CD4-positive, alpha-beta T cell (primary cell): Measurements from ENCODE around the gene C3orf33. TPM values are rescaled to one million over a fixed set of nuclear protein-coding genes. Genes with fewer than 3 reads are reported as not detected.

Experiments
- ATAC-seq: fragments of 200-7000 bp; cut with Tn5 transposase; one replicate; pipeline ENCODE4 v1.10.0; 2022; ENCODE audit warnings: mild to moderate bottlenecking; ENCODE audit not compliant: poor library complexity
- CTCF ChIA-PET: fragments of 350-600 bp; sonication (Branson Sonifier 250); formaldehyde crosslinking; loops from one replicate; lab custom pipeline; 2021; ENCODE audit warnings: antibody characterized with exemption, inconsistent platforms; lab: Charles Lee
- POLR2A ChIA-PET: fragments of 350-600 bp; sonication (Branson Sonifier 250); formaldehyde crosslinking; loops from one replicate; lab custom pipeline; 2021; ENCODE audit warnings: antibody characterized with exemption, inconsistent platforms; lab: Charles Lee
- DNase-seq, 14 experiments: peaks; one replicate each; pipeline ENCODE4 v3.0.0-alpha.2; 2013 to 2020; ENCODE audit warnings: mixed read lengths in 2 of 14
- H3K27ac ChIP-seq, 2 donors: one replicate each; pipeline versions ENCODE4 v1.5.1 to v1.7.0; 2013; ENCODE audit warnings: low read length in 2 of 2, low read depth in 1 of 2, mild to moderate bottlenecking in 1 of 2
- H3K27me3 ChIP-seq, 2 experiments: 1 replicate in 1 of 2; 2 replicates in 1 of 2; pipeline versions ENCODE4 v1.6.1 to v1.7.0; 2013; ENCODE audit warnings: low read length in 2 of 2, control low read depth in 1 of 2, mild to moderate bottlenecking in 1 of 2, moderate library complexity in 1 of 2; ENCODE audit not compliant: insufficient read depth in 2 of 2, control insufficient read depth in 1 of 2
- H3K36me3 ChIP-seq: one replicate; pipeline ENCODE4 v1.6.1; 2013; ENCODE audit warnings: low read length, control low read depth; ENCODE audit not compliant: insufficient read depth
- H3K4me1 ChIP-seq: one replicate; pipeline ENCODE4 v1.6.1; 2013; ENCODE audit warnings: low read length, control low read depth; ENCODE audit not compliant: insufficient read depth
- H3K4me3 ChIP-seq: one replicate; pipeline ENCODE4 v1.5.1; 2013; ENCODE audit warnings: mild to moderate bottlenecking, low read length, moderate library complexity
- H3K9me3 ChIP-seq, 2 experiments: 1 replicate in 1 of 2; 2 replicates in 1 of 2; pipeline versions ENCODE4 v1.6.1 to v1.7.0; 2013; ENCODE audit warnings: low read length in 2 of 2, mild to moderate bottlenecking in 2 of 2, control low read depth in 1 of 2, moderate library complexity in 1 of 2; ENCODE audit not compliant: control insufficient read depth in 1 of 2, insufficient read depth in 1 of 2
- H3K27ac Mint-ChIP-seq: one replicate; pipeline ENCODE4 v1.8.0; 2020; ENCODE audit warnings: mixed read lengths
- H3K27me3 Mint-ChIP-seq: one replicate; pipeline ENCODE4 v1.8.0; 2021; ENCODE audit warnings: mixed read lengths
- H3K36me3 Mint-ChIP-seq: one replicate; pipeline ENCODE4 v1.8.0; 2021; ENCODE audit warnings: low read depth, mixed read lengths
- H3K4me1 Mint-ChIP-seq: one replicate; pipeline ENCODE4 v1.8.0; 2021; ENCODE audit warnings: low read depth, mixed read lengths
- H3K4me3 Mint-ChIP-seq: one replicate; pipeline ENCODE4 v1.8.0; 2020; ENCODE audit warnings: mild to moderate bottlenecking, mixed read lengths
- H3K9me3 Mint-ChIP-seq: one replicate; pipeline ENCODE4 v1.8.0; 2020; ENCODE audit warnings: mixed read lengths
- intact Hi-C, 2 experiments: fragments of 100-400 bp; cut with DNase I in 1 of 2; cut with micrococcal nuclease in 1 of 2; formaldehyde crosslinking; loops; one replicate each; pipeline versions ENCODE4 v1.15.1 to v1.9.0; 2023 to 2025; cut with DNase I, micrococcal nuclease
- total RNA-seq, 174 experiments: library from RNA in 2 of 174; stranded (reverse) in 2 of 174; gene quantifications; one replicate each; pipeline ENCODE4 v1.2.3 and lab custom pipeline; 2021 to 2026
- TF ChIP-seq, protein P1 (sequence below): fragments of 200-600 bp; IDR thresholded peaks from one replicate; pipeline ENCODE4 v1.8.0; 2022; ENCODE audit warnings: antibody characterized with exemption, mild to moderate bottlenecking

C3orf33 gene
- total RNA-seq, 2 experiments from 2014 or later = 2.4 to 2.6 TPM

DNA sequence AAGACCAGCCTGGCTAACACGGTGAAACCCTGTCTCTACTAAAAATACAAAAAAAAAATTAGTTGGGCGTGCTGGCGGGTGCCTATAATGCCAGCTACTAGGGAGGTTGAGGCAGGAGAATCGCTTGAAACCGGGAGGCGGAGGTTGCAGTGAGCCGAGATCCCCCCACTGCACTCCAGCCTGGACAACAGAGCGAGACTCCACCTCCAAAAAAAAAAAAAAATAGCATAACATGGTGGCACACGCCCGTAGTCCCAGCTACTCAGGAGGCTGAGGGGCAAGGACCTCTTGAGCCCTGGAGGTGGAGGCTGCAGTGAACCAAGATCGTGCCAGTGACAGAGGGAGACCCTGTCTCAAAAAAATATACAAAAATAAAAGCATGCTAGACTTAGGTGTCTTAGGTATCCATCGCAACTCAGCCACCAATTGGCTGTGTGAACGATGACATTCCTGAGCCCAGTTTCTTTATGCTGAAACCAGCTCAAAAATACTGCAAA is 67.5 kb downstream of the C3orf33 start:
- TF ChIP-seq, protein P1, sequence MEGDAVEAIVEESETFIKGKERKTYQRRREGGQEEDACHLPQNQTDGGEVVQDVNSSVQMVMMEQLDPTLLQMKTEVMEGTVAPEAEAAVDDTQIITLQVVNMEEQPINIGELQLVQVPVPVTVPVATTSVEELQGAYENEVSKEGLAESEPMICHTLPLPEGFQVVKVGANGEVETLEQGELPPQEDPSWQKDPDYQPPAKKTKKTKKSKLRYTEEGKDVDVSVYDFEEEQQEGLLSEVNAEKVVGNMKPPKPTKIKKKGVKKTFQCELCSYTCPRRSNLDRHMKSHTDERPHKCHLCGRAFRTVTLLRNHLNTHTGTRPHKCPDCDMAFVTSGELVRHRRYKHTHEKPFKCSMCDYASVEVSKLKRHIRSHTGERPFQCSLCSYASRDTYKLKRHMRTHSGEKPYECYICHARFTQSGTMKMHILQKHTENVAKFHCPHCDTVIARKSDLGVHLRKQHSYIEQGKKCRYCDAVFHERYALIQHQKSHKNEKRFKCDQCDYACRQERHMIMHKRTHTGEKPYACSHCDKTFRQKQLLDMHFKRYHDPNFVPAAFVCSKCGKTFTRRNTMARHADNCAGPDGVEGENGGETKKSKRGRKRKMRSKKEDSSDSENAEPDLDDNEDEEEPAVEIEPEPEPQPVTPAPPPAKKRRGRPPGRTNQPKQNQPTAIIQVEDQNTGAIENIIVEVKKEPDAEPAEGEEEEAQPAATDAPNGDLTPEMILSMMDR = no peak
- ATAC-seq = no peak

DNA sequence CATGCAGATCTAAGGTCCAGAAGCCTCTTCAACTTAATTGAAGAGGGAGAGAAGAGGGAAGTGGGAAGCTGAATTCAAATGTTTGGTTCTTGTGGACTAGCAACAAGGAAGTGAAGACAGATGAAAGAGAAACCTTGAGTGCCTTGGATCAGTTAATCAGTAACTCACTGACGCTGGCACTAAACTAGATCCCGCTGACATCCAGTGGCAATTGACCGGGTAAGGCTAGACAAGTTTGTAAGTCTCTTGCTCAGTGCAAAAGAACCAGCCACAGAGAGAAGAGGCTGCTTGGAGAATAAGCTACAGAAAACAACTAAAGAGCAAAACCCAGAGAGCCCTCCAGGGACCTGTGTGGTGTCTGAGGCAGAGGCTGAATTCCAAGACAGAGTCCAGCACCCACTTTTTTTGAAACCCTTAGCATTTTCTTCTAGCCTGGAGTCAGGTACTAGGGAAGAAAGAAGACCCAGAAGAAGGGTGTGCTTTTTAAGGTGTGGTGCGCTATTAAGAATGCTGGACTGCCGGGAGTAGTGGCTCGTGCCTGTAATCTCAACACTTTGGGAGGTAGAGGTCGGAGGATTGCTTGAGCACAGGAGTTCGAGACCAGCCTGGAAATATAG is 68.1 kb downstream of the C3orf33 start:
- Mint-ChIP-seq H3K36me3 (no peaks in the 10 kb centered on the region), H3K9me3 (no peaks in the 10 kb centered on the region), H3K27me3 (peaks cover 53% of the 10 kb centered on the region), H3K4me1 (peaks cover 6% of the 10 kb centered on the region), H3K4me3 (no peak overlapping the region), H3K27ac (no peak overlapping the region)
- POLR2A ChIA-PET = interaction anchor here (0.6 kb wide), 1 partner anchor 1613 kb away, joined by 3 read pairs; no protein-coding TSS in a partner anchor
- Histone ChIP-seq H3K27me3 (peaks cover 8 to 23% of the 10 kb centered on the region in 2 experiments), H3K9me3 (no peaks in the 10 kb centered on the region), H3K27ac (no peak overlapping the region), H3K4me1 (no peaks in the 10 kb centered on the region), H3K4me3 (no peak overlapping the region), H3K36me3 (no peaks in the 10 kb centered on the region)
- TF ChIP-seq, protein P1 = no peak
- no peak for DNase-seq
- no peak for ATAC-seq
- intact Hi-C loops = no loop called here
- CTCF ChIA-PET = no interaction called here

More for the DNA sequence above, 67.5 kb downstream of the C3orf33 start:
- Mint-ChIP-seq H3K36me3 (no peaks in the 10 kb centered on the region), H3K9me3 (no peaks in the 10 kb centered on the region), H3K4me3 (no peak overlapping the region), H3K27ac (no peak overlapping the region), H3K27me3 (peaks cover 52% of the 10 kb centered on the region), H3K4me1 (peaks cover 9% of the 10 kb centered on the region)
- intact Hi-C loops = no loop called here
- Histone ChIP-seq H3K27ac (no peak overlapping the region), H3K27me3 (peaks cover 14 to 25% of the 10 kb centered on the region in 2 experiments), H3K9me3 (no peaks in the 10 kb centered on the region), H3K36me3 (no peaks in the 10 kb centered on the region), H3K4me3 (no peak overlapping the region), H3K4me1 (peaks cover 4% of the 10 kb centered on the region)
- ChIA-PET CTCF (no interaction called here), POLR2A (interaction anchor here (0.6 kb wide), 1 partner anchor 1429 kb away, joined by 3 read pairs; no protein-coding TSS in a partner anchor)
- no peak for DNase-seq

DNA sequence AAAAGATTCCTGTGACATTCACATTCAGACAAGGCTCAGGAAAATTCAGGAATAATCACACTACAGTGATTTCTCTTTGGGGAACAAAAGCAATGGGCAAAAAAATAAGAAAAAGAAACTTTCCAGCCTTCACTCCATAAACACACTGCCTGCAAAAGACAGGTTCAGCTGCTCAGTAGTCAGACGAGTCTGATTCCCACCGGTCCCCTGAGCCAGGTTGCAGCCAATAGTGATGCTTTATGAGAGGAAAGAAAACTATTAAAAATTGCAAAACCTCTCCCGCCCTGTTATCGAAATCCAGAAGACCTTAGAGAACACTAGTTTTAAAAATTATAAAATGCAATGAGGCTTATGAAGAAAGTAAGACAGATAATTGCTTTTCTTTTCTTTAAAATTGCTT is 69.7 kb downstream of the C3orf33 start:
- Histone ChIP-seq H3K9me3 (peaks cover 0 to under 1% of the 10 kb centered on the region in 2 experiments), H3K4me1 (no peaks in the 10 kb centered on the region), H3K4me3 (no peak overlapping the region), H3K27ac (no peak overlapping the region), H3K36me3 (no peaks in the 10 kb centered on the region), H3K27me3 (peaks cover 8 to 11% of the 10 kb centered on the region in 2 experiments)
- Mint-ChIP-seq H3K27ac (no peak overlapping the region), H3K4me3 (no peak overlapping the region), H3K4me1 (no peaks in the 10 kb centered on the region), H3K9me3 (no peaks in the 10 kb centered on the region), H3K27me3 (peaks cover 45% of the 10 kb centered on the region), H3K36me3 (no peaks in the 10 kb centered on the region)
- CTCF ChIA-PET = no interaction called here
- DNase-seq = no peak
- POLR2A ChIA-PET = no interaction called here
- TF ChIP-seq, protein P1 = no peak
- no peak for ATAC-seq
- intact Hi-C loops = no loop called here
